ENCODE data around the gene KLF5.

KLF5 gene

GRCh38 chr13:73058064-73058313, 816 bp upstream of the KLF5 start:
- Histone ChIP-seq H3K4me1 (ENCODE audit: control insufficient read depth, insufficient read depth, low read length, poor library complexity, severe bottlenecking) (peaks cover 6% of the 10 kb centered on the region), H3K27me3 (replicated peaks; ENCODE audit: control insufficient read depth, insufficient read depth, low read length, poor library complexity, severe bottlenecking) (no peaks in the 10 kb centered on the region), H3K36me3 (ENCODE audit: control insufficient read depth, insufficient read depth, low read length) (no peaks in the 10 kb centered on the region), H3K4me3 (ENCODE audit: insufficient read depth, low read depth, low read length, poor library complexity, severe bottlenecking) (peak overlapping the region; percentile 69), H3K9me3 (ENCODE audit: control insufficient read depth, low read length) (no peaks in the 10 kb centered on the region), H3K27ac (ENCODE audit: insufficient read depth, low read length, poor library complexity, severe bottlenecking) (no peak overlapping the region)
- no peak for DNase-seq

GRCh38 chr13:73058432-73058735, 421 bp upstream of the KLF5 start:
- H3K27ac ChIP-seq (ENCODE audit: insufficient read depth, low read length, poor library complexity, severe bottlenecking) = no peak overlapping the region

GRCh38 chr13:73059460-73060250, 850 bp downstream of the KLF5 start:
- Histone ChIP-seq H3K4me1 (ENCODE audit: control insufficient read depth, insufficient read depth, low read length, poor library complexity, severe bottlenecking) (peaks cover 6% of the 10 kb centered on the region), H3K27me3 (replicated peaks; ENCODE audit: control insufficient read depth, insufficient read depth, low read length, poor library complexity, severe bottlenecking) (no peaks in the 10 kb centered on the region), H3K9me3 (ENCODE audit: control insufficient read depth, low read length) (no peaks in the 10 kb centered on the region), H3K27ac (ENCODE audit: insufficient read depth, low read length, poor library complexity, severe bottlenecking) (no peak overlapping the region), H3K4me3 (ENCODE audit: insufficient read depth, low read depth, low read length, poor library complexity, severe bottlenecking) (peak overlapping the region; percentile 69), H3K36me3 (ENCODE audit: control insufficient read depth, insufficient read depth, low read length) (no peaks in the 10 kb centered on the region)
- peak in 2 of 3 donors; percentile 10 to 25 for DNase-seq

More at GRCh38 chr13:73058432-73058735, 421 bp upstream of the KLF5 start:
- Histone ChIP-seq H3K36me3 (ENCODE audit: control insufficient read depth, insufficient read depth, low read length) (no peaks in the 10 kb centered on the region), H3K4me3 (ENCODE audit: insufficient read depth, low read depth, low read length, poor library complexity, severe bottlenecking) (peak overlapping the region; percentile 69), H3K4me1 (ENCODE audit: control insufficient read depth, insufficient read depth, low read length, poor library complexity, severe bottlenecking) (peaks cover 6% of the 10 kb centered on the region), H3K9me3 (ENCODE audit: control insufficient read depth, low read length) (no peaks in the 10 kb centered on the region), H3K27me3 (replicated peaks; ENCODE audit: control insufficient read depth, insufficient read depth, low read length, poor library complexity, severe bottlenecking) (no peaks in the 10 kb centered on the region)
- DNase-seq = no peak

GRCh38 chr13:73060251-73061160, 1.7 kb downstream of the KLF5 start:
- Histone ChIP-seq H3K4me3 (ENCODE audit: insufficient read depth, low read depth, low read length, poor library complexity, severe bottlenecking) (peak overlapping the region; percentile 52), H3K27me3 (replicated peaks; ENCODE audit: control insufficient read depth, insufficient read depth, low read length, poor library complexity, severe bottlenecking) (no peaks in the 10 kb centered on the region), H3K4me1 (ENCODE audit: control insufficient read depth, insufficient read depth, low read length, poor library complexity, severe bottlenecking) (peaks cover 6% of the 10 kb centered on the region), H3K9me3 (ENCODE audit: control insufficient read depth, low read length) (no peaks in the 10 kb centered on the region), H3K27ac (ENCODE audit: insufficient read depth, low read length, poor library complexity, severe bottlenecking) (no peak overlapping the region), H3K36me3 (ENCODE audit: control insufficient read depth, insufficient read depth, low read length) (no peaks in the 10 kb centered on the region)
- DNase-seq = no peak

GRCh38 chr13:73061473-73061872, 2.7 kb downstream of the KLF5 start:
- Histone ChIP-seq H3K4me3 (ENCODE audit: insufficient read depth, low read depth, low read length, poor library complexity, severe bottlenecking) (no peak overlapping the region), H3K9me3 (ENCODE audit: control insufficient read depth, low read length) (no peaks in the 10 kb centered on the region), H3K27me3 (replicated peaks; ENCODE audit: control insufficient read depth, insufficient read depth, low read length, poor library complexity, severe bottlenecking) (no peaks in the 10 kb centered on the region), H3K36me3 (ENCODE audit: control insufficient read depth, insufficient read depth, low read length) (no peaks in the 10 kb centered on the region), H3K27ac (ENCODE audit: insufficient read depth, low read length, poor library complexity, severe bottlenecking) (no peak overlapping the region), H3K4me1 (ENCODE audit: control insufficient read depth, insufficient read depth, low read length, poor library complexity, severe bottlenecking) (peaks cover 6% of the 10 kb centered on the region)
- no peak for DNase-seq

- H3K27ac ChIP-seq (ENCODE audit: insufficient read depth, low read length, poor library complexity, severe bottlenecking) = no peak overlapping the region
- H3K9me3 ChIP-seq (ENCODE audit: control insufficient read depth, low read length) = no peaks in the 10 kb centered on the region
- H3K4me3 ChIP-seq (ENCODE audit: insufficient read depth, low read depth, low read length, poor library complexity, severe bottlenecking) = no peak overlapping the region
- no peak for DNase-seq
- no peaks in the 10 kb centered on the region for H3K27me3 ChIP-seq (replicated peaks; ENCODE audit: control insufficient read depth, insufficient read depth, low read length, poor library complexity, severe bottlenecking)
- no peaks in the 10 kb centered on the region for H3K36me3 ChIP-seq (ENCODE audit: control insufficient read depth, insufficient read depth, low read length)
- peaks cover 6% of the 10 kb centered on the region for H3K4me1 ChIP-seq (ENCODE audit: control insufficient read depth, insufficient read depth, low read length, poor library complexity, severe bottlenecking)
Measured at GRCh38 chr13:73061876-73062275, 3.1 kb downstream of the KLF5 start.

- DNase-seq = no peak
- Histone ChIP-seq H3K36me3 (ENCODE audit: control insufficient read depth, insufficient read depth, low read length) (no peaks in the 10 kb centered on the region), H3K27me3 (replicated peaks; ENCODE audit: control insufficient read depth, insufficient read depth, low read length, poor library complexity, severe bottlenecking) (no peaks in the 10 kb centered on the region), H3K27ac (ENCODE audit: insufficient read depth, low read length, poor library complexity, severe bottlenecking) (no peak overlapping the region), H3K9me3 (ENCODE audit: control insufficient read depth, low read length) (no peaks in the 10 kb centered on the region), H3K4me3 (ENCODE audit: insufficient read depth, low read depth, low read length, poor library complexity, severe bottlenecking) (no peak overlapping the region), H3K4me1 (ENCODE audit: control insufficient read depth, insufficient read depth, low read length, poor library complexity, severe bottlenecking) (peaks cover 6% of the 10 kb centered on the region)
Measured at GRCh38 chr13:73062468-73062867, 3.7 kb downstream of the KLF5 start.

- Histone ChIP-seq H3K36me3 (ENCODE audit: control insufficient read depth, insufficient read depth, low read length) (no peaks in the 10 kb centered on the region), H3K27ac (ENCODE audit: insufficient read depth, low read length, poor library complexity, severe bottlenecking) (no peak overlapping the region), H3K9me3 (ENCODE audit: control insufficient read depth, low read length) (no peaks in the 10 kb centered on the region), H3K4me3 (ENCODE audit: insufficient read depth, low read depth, low read length, poor library complexity, severe bottlenecking) (no peak overlapping the region), H3K27me3 (replicated peaks; ENCODE audit: control insufficient read depth, insufficient read depth, low read length, poor library complexity, severe bottlenecking) (no peaks in the 10 kb centered on the region), H3K4me1 (ENCODE audit: control insufficient read depth, insufficient read depth, low read length, poor library complexity, severe bottlenecking) (peaks cover 6% of the 10 kb centered on the region)
- DNase-seq = no peak
Measured at GRCh38 chr13:73063166-73063565, 4.4 kb downstream of the KLF5 start.

GRCh38 chr13:73065036-73065435, 6.2 kb downstream of the KLF5 start:
- H3K4me1 ChIP-seq (ENCODE audit: control insufficient read depth, insufficient read depth, low read length, poor library complexity, severe bottlenecking) = peaks cover 4% of the 10 kb centered on the region
- DNase-seq = no peak
- no peaks in the 10 kb centered on the region for H3K27me3 ChIP-seq (replicated peaks; ENCODE audit: control insufficient read depth, insufficient read depth, low read length, poor library complexity, severe bottlenecking)
- no peaks in the 10 kb centered on the region for H3K9me3 ChIP-seq (ENCODE audit: control insufficient read depth, low read length)
- no peaks in the 10 kb centered on the region for H3K36me3 ChIP-seq (ENCODE audit: control insufficient read depth, insufficient read depth, low read length)
- no peak overlapping the region for H3K4me3 ChIP-seq (ENCODE audit: insufficient read depth, low read depth, low read length, poor library complexity, severe bottlenecking)
- H3K27ac ChIP-seq (ENCODE audit: insufficient read depth, low read length, poor library complexity, severe bottlenecking) = no peak overlapping the region

GRCh38 chr13:73065665-73066340, 7.0 kb downstream of the KLF5 start:
- no peak overlapping the region for H3K27ac ChIP-seq (ENCODE audit: insufficient read depth, low read length, poor library complexity, severe bottlenecking)
- no peak for DNase-seq

More at GRCh38 chr13:73065665-73066340, 7.0 kb downstream of the KLF5 start:
- no peaks in the 10 kb centered on the region for H3K4me1 ChIP-seq (ENCODE audit: control insufficient read depth, insufficient read depth, low read length, poor library complexity, severe bottlenecking)
- no peaks in the 10 kb centered on the region for H3K36me3 ChIP-seq (ENCODE audit: control insufficient read depth, insufficient read depth, low read length)
- no peaks in the 10 kb centered on the region for H3K9me3 ChIP-seq (ENCODE audit: control insufficient read depth, low read length)
- H3K4me3 ChIP-seq (ENCODE audit: insufficient read depth, low read depth, low read length, poor library complexity, severe bottlenecking) = no peak overlapping the region
- no peaks in the 10 kb centered on the region for H3K27me3 ChIP-seq (replicated peaks; ENCODE audit: control insufficient read depth, insufficient read depth, low read length, poor library complexity, severe bottlenecking)
